Epidermal melanocyte (primary cell): ENCODE results near the gene MT1F.

ENCODE experiments used
- DNase-seq: peaks from one replicate; pipeline ENCODE4 v3.0.0; 2011; ENCODE audit warnings: low spot score; ENCODE audit not compliant: insufficient read length

Gene MT1F

DNA sequence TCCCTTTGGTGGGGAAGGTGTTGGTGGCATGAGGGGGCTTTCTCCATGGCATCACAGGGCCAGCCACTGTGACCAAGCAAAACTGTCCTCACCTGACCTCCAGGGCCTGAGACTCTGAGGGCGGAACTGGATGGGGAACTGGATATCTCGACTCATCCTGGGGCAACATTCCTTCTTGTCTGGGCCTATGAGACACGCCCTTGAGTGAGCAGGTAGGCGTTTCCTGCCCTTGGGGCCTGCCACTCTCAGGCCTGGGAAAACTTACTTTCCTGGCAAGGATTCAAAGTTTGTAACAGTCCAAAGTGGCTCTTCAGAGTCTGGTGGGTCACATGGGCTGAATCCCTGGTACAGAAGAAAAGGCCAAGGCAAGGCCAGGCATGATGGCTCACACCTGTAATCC lies 34.1 kb downstream of the MT1F start:
- DNase-seq: no peak

DNA sequence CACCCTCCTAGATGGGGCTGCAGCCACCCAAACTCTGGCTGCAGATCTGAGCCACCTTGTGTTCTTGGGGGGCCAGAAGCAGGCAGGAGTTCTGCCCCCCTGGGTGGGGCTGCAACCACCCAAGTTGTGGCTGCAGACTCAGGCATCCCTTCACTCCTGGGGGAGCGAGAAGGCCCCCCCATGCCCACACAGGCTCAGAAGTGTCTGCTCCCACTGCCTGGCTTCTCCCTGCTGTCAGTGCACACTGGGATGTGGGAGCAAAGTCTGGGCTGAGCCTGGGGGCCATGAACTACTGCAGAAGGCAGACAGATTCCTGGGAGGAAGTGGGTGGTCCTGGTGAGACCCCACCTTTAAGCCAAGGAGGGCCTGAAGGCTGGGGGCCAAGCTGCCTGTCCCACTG lies 37.5 kb downstream of the MT1F start:
- no peak for DNase-seq

DNA sequence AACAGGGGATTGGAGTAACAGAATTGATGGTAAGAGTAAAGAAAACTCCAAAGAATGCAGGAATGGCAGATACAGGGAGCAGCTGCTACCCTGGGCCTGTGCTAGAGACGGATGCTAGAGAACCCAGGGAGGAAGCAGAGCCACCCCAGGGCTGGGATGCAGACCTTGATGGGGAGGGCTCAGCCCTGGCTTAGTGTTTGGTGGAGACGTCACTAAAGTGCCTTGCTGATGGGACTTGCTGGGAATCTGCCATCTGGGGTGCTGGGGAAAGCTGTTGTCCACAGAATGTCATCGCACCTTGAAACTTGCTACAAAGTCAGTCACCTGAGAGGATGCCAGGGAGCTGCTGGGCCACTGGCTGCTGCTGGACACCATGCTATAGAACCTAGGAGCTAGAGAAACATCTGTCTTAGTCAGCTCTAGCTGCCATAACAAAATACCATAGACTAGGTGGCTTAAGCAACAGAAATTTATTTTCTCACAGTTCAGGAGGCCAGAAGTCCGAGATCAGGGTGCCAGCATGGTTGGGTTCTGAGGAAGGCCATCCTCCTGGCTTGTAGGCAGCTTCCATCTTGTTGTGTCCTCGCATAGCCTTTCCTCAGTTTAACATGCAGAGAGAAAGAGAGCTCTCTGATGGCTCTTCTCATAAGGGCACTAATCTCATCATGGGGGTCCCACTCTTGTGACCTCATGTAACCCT lies 39.8 kb downstream of the MT1F start:
- no peak for DNase-seq

DNA sequence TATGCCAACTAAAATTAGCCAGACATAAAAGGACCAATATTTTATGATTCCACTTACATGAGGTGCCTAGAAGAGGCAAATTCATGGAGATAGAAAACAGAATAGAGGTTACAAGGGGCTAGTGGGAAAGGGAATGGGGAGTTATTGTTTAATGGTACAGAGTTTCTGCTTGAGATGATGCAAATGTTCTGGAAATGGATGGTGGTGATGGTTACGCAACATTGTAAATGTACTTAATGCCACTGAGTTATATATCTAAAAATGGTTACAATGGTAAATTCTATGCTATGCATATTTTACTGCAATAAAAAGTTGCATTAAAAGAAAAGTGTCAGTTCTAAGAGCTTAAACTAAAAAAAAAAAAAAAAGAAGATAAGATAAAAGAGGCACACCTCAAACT lies 42.4 kb downstream of the MT1F start:
- no peak for DNase-seq

GRCh38 chr16:56700631-56701030 lies 42.9 kb downstream of the MT1F start:
- no peak for DNase-seq

DNA sequence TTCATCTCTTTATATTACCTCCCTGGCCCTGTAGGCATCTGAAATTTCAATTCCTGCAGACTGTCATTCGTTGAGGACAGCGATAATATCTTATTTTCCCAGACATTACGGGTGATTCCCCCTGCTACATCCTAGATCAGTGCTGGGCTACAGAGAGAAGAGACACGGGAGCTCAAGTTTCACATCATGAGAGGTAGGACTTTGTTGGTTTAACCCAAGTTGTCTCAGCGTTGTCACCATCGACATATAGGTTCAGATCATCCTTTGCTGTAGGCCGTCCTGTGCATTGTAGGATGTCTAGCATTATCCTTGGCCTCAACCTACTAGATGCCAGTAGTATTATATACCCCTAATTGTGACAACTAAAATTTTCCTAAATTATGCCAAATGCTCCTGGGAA lies 43.8 kb downstream of the MT1F start:
- no peak for DNase-seq

DNA sequence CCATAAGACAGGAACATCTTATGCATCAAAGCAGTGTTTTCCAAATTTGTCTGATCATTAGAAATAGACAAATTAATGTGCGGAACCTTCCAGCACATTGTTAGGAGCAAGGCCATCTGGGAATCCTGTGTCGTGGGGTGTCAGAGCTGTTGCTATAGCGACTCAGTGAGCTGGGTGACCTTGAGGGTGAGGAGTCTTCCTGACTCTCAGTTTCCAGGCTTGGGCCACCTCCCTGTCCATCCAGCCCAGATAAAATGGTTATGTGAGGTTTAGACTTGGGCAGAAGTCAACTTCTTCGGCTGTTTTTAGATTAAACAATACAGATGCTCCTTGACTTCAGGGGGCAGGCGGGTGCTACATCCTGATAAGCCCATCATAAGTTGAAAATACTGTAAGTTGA lies 45.1 kb downstream of the MT1F start:
- DNase-seq: no peak
